A549 (cell line): ENCODE data around the gene SDF4.

Experiments
- EHMT2 ChIP-seq: fragments of 200-600 bp; sonication (generic); IDR thresholded peaks from 2 replicates; pipeline ENCODE4 v1.6.1; 2016; ENCODE audit warnings: antibody characterized with exemption, low read depth, mild to moderate bottlenecking, moderate library complexity
- ESRRA ChIP-seq: fragments of 150-350 bp; IDR thresholded peaks from 2 replicates; pipeline ENCODE4 v1.6.1; 2014; ENCODE audit warnings: mild to moderate bottlenecking, low read length, borderline replicate concordance
- MYC ChIP-seq: IDR thresholded peaks from 2 replicates; pipeline ENCODE4 v1.6.1; 2012; ENCODE audit warnings: mild to moderate bottlenecking, inconsistent platforms, low read length, improper control_type of control experiment, borderline replicate concordance
- POLR2AphosphoS2 ChIP-seq: conservative IDR thresholded peaks from 2 replicates; pipeline ENCODE4 v1.6.1; 2012; ENCODE audit warnings: low read length, improper control_type of control experiment, inconsistent platforms
- RAD21 ChIP-seq, 2 experiments: fragments of >200 bp in 1 of 2; sonication (Bioruptor Twin) in 1 of 2; formaldehyde crosslinking in 1 of 2; IDR thresholded peaks in 1 of 2; conservative IDR thresholded peaks in 1 of 2; 2 replicates in 1 of 2; 3 replicates in 1 of 2; pipeline ENCODE4 v1.6.1; 2012 to 2018; ENCODE audit warnings: inconsistent platforms in 1 of 2
- SMC3 ChIP-seq: fragments of >200 bp; sonication (Bioruptor Twin); formaldehyde crosslinking; IDR thresholded peaks from 3 replicates; pipeline ENCODE4 v1.6.1; 2018; ENCODE audit warnings: inconsistent platforms
- TP53 ChIP-seq: fragments of 250-450 bp; sonication (Bioruptor Pico); IDR thresholded peaks from 2 replicates; pipeline ENCODE4 v1.5.0; 2021; ENCODE audit warnings: mild to moderate bottlenecking, moderate library complexity
- ZC3H11A ChIP-seq: fragments of 450-650 bp; IDR thresholded peaks from 2 replicates; pipeline ENCODE4 v1.6.1; 2014; ENCODE audit warnings: antibody characterized with exemption, mild to moderate bottlenecking
- ZSCAN20 ChIP-seq: fragments of 250-450 bp; sonication (Bioruptor Pico); IDR thresholded peaks from 2 replicates; pipeline ENCODE4 v1.8.0; 2022; ENCODE audit warnings: mild to moderate bottlenecking, moderate library complexity
- TF ChIP-seq, protein P1 (sequence below): IDR thresholded peaks from 2 replicates; pipeline ENCODE4 v1.6.1; 2012
- TF ChIP-seq, protein P2 (sequence below): fragments of >200 bp; sonication (Bioruptor Twin); formaldehyde crosslinking; IDR thresholded peaks from 3 replicates; pipeline ENCODE4 v1.5.1; 2016
- TF ChIP-seq, protein P3 (sequence below): fragments of 150-350 bp; IDR thresholded peaks from 2 replicates; pipeline ENCODE4 v1.6.1; 2014; ENCODE audit warnings: low read depth, mild to moderate bottlenecking, low read length

GRCh38 chr1:1206966-1207531 lies 24.8 kb downstream of the SDF4 start:
- TF ChIP-seq, protein P1, sequence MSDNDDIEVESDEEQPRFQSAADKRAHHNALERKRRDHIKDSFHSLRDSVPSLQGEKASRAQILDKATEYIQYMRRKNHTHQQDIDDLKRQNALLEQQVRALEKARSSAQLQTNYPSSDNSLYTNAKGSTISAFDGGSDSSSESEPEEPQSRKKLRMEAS = no peak
- TF ChIP-seq, protein P2, sequence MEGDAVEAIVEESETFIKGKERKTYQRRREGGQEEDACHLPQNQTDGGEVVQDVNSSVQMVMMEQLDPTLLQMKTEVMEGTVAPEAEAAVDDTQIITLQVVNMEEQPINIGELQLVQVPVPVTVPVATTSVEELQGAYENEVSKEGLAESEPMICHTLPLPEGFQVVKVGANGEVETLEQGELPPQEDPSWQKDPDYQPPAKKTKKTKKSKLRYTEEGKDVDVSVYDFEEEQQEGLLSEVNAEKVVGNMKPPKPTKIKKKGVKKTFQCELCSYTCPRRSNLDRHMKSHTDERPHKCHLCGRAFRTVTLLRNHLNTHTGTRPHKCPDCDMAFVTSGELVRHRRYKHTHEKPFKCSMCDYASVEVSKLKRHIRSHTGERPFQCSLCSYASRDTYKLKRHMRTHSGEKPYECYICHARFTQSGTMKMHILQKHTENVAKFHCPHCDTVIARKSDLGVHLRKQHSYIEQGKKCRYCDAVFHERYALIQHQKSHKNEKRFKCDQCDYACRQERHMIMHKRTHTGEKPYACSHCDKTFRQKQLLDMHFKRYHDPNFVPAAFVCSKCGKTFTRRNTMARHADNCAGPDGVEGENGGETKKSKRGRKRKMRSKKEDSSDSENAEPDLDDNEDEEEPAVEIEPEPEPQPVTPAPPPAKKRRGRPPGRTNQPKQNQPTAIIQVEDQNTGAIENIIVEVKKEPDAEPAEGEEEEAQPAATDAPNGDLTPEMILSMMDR = no peak
- TF ChIP-seq ZC3H11A = no peak
- no peak for TF ChIP-seq TP53 (CRISPR knock-in tag)
- no peak for TF ChIP-seq RAD21 (conservative IDR thresholded peaks at IDR 0.05 in 1 of 2, IDR thresholded peaks at IDR 0.05 in 1 of 2)
- no peak for TF ChIP-seq ZSCAN20 (CRISPR knock-in tag)
- no peak for TF ChIP-seq ESRRA
- TF ChIP-seq MYC = no peak
- no peak for TF ChIP-seq EHMT2
- TF ChIP-seq, protein P3, sequence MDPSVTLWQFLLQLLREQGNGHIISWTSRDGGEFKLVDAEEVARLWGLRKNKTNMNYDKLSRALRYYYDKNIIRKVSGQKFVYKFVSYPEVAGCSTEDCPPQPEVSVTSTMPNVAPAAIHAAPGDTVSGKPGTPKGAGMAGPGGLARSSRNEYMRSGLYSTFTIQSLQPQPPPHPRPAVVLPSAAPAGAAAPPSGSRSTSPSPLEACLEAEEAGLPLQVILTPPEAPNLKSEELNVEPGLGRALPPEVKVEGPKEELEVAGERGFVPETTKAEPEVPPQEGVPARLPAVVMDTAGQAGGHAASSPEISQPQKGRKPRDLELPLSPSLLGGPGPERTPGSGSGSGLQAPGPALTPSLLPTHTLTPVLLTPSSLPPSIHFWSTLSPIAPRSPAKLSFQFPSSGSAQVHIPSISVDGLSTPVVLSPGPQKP = no peak
- no peak for TF ChIP-seq SMC3
- no peak for TF ChIP-seq POLR2AphosphoS2
